GM19438 (cell line): ENCODE measurements around the gene POU3F1.

Source experiments
- ATAC-seq: cut with Tn5 transposase; IDR thresholded peaks from one replicate; pipeline ENCODE4 v1.9.1; 2021; ENCODE audit warnings: low read depth; ENCODE audit not compliant: unreplicated experiment

Gene POU3F1

DNA sequence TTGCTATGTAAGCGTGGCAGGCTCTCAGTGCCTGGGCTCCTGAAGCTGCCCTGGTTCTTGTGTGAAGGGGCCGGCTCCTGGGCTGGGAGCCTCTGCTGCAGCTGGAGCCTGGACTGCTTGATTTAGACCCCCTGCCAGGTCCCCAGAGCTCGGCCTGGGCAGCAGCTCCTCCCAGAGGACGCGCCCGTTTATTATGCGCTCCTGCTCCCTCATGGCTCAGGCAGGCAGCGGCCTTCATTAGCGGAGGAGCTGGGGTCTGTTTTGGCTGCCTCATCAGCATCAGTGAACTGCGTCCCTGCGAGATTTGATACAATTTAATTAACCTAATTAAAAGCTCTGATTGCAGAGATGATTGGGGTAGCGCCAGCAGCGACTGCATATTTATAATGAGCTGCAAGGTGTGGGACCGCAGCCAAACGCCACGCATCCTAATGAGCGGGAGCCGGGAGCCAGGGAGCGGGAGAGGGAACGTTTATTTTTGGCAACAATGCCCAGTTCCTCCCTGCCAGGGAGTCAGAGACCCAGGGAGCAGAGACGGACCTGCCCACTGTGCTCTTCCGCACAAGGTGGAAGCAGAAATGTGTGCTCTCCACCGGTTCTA, 17.4 kb downstream of the POU3F1 start:
- ATAC-seq = no peak

DNA sequence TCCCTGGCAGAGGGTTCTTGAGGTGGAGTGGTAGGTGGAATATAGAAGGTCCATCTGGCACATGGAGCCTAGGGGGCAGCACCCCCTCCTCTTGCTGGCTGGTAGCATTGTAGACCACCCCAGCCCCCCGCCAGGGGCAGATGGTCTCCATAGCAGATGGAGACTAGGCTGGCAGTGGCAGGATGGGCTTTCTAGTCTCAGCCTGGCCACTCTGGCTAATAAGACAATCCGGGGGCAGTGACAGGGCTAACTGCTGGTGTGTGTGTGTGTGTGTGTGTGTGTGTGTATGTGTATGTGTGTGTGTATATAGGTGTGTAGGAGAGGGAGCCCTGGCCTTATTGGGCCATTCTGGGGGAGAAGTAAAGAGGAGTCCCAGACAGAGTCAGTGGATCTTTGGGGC, 17.9 kb downstream of the POU3F1 start:
- no peak for ATAC-seq

DNA sequence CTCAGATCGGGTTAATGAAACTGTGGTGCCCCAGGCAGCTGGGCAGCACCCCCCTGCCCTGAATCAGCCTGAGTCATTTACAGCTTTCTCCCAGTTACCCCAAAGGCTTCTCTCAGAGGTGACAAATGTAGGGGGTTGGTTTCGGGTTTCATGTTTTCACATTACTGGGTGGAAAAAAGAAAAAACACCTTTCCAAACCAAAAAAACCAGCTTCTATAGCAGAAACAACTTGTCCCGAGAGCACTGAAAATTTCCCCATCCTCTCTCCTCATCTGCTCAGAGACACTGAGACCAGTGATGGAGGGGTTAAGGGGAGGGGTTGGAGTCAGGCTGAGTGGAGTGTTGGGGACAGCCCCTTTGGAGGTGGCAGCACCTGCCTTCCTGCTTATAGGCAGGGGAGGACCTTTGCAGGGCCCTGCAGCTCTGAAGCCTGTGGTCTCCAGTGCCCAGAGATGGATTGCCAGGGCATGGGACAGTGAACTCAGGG, 18.4 kb downstream of the POU3F1 start:
- peak; percentile 59 for ATAC-seq

DNA sequence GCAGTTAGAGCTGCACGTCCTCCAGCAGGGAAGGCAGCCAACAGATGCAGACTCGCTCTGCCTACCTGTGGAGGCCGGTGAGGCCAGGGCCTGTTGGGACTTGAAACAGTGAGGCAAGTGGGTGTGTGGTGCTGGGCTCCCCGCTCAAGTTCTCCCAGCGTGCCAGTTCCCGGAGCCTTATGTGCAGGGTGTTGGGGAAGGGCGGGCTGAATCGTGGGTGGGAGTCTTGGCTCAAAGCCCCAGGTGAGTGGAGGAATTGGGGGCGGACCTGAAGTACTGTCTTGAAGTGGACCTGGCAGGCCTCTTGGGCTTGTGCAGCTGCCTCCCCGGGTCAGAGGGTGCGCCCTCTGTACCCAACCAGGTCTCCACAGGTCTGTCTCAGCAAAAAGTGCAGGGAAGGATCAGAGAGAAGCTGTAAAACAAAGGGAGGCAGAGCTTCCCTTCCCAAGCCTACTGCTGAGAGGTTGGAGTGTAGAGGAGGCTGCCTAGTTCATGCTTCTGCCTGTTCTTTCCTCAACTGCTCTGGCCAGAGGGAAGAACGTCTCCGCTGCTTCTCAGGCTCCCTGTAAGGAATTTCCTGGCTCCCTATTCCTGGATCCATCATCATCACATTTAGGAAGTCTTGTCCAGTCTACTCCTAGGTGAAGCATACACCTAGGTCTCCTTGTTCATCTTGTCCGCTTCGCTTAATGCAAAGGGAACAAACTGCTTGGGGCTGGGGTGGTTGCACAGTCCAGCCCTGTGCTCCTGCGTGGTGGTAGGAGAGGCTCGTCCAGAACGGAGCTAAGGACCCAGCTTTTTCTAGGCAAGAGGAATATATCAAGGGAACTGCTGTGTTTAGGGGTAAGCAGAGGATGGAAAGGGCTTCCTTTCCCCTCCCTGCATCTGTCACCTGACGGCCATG, 19.1 kb downstream of the POU3F1 start:
- ATAC-seq = no peak

DNA sequence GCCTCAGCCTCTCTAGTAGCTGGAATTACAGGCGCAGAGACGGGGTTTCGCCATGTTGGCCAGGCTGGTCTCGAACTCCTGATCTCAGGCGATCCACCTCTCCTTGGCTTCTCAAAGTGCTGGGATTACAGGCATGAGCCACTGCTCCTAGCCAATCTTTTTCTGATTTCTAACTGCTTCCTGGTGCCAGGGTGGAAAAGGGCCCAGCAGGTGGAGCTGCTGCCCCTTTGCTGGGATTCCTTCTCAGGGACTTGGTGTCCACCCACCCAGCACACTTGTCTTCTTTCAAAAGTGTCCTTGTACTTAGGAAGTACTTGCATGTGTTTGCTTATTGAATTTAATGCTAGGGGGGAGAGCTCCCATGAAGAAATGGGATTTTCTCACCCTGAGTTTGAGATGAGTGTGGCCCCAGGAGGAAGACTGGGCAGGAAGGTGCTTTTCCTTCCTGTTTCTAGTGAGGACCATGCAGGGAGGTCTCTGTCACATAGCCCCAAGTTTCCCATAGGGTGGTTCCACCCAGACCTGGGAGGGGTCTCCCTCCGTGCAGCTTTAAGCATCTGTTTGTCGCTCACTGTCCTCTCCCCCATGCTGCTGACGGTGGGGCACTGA, 19.9 kb downstream of the POU3F1 start:
- no peak for ATAC-seq

DNA sequence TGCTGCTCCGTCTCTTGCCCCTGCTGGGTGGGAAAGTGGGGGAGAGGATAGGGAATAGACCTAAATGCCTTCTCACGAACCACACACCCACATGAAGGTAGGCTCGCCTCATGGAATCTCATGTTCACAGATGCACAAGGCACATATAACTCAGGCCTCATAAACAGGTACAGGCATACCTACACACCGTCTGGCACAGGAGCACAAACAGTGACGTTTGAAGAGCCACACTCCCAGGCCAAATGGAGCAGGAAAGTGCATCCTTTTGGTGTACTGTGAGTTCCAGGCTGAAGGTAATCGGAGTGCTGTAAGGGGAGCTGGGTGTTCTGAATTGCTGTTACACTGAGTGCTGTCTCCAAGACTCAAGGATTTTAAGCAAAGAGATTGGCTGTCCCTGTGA, 20.9 kb downstream of the POU3F1 start:
- ATAC-seq = no peak

DNA sequence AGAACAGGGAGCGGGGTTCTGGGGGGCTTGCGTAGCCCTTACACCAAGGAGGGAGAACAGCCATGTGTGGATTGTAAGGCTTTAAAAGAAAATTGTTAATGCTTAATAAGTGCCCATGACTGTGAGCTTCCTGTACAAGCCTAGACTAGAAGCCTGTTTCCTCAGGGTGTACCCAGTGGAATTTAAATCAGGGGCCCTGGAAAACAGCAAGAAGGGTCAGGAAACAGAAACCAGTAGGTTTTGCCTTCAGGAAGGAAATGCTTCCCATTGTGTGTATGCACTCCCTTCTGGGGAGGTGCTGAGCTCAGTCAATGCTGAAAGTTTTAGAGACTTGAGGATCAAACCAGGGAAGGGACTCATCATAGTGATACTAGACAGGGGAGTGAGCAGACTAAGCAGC, 21.4 kb downstream of the POU3F1 start:
- ATAC-seq = no peak

DNA sequence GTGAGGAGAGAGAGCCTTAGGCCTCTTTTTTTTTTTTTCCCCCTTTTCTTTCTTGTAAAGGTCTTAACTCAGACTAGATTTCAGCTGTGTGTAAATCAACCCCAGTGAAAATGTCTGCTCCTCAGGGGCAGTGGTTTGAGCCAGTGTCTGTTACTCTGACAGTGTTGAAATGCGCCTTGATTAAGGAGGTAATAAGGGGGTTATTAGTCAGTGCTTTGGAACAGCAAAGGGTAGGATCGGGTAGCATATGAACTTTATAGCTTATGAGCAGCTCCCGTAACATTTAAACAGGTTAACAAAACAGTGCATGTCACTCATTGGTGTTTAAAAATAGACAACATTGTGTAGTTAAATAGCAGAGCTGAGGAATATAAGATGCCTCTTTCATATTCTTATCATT, 23.8 kb downstream of the POU3F1 start:
- no peak for ATAC-seq

DNA sequence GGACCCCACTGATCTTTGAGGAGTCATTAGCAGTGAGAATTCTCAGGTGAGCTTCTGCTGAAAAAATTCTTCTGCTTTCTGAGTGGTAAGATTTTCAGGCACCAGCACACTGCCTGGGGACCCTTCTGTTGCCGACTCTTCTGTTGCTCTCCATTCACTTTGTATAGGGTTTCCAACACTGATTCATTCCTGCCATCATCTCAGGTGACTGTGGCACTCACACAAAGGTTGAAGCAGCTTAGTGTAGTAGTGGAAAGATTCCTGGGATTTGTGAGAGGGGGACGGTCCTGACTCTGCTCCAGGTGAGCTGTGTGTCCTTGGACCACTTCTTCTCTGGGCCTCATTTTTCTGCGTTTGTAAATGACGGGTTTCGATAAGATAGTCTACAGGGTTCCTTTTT, 24.6 kb downstream of the POU3F1 start:
- ATAC-seq = no peak

DNA sequence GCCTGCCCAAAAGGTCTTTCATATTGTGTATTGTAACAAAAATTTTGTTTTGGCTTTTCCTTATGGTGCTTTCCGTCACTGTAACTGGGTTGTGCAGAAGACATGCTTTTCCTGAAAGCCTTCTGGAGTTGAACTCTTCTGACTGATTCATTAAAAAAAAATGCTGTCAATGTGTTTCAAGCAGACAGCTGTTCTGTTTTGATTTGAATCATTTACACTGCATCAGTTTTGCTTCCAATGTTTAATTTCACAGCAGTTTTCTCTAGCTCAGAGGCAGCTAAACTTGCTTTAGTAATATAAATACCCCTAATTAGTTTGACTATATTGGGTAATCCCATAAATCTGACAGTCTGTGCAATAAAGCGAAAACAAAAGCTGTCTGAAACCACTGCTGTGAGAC, 26.2 kb downstream of the POU3F1 start:
- no peak for ATAC-seq

DNA sequence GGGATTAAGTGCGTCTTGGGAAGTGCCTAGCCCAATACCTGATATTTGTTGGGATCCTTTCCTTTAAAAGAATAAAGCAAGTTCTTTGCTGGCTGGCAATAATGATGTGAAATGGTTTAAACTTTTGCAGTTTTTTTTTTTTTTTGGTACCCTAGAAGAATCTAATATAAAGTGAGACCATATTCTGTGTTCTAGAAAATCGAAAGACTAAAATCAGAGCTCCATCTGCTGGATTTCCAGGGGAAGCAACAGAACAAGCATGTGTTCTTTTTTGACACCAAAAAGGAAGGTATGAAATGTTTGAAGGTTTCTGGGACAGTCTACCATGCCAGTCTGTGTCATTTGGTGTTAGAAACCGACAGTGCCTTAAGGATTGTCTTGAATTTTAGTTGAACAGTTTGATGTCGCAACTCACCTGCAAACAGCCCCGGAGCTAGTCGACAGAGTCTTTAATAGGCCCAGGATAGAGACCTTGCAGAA, 27.7 kb downstream of the POU3F1 start:
- ATAC-seq = no peak

DNA sequence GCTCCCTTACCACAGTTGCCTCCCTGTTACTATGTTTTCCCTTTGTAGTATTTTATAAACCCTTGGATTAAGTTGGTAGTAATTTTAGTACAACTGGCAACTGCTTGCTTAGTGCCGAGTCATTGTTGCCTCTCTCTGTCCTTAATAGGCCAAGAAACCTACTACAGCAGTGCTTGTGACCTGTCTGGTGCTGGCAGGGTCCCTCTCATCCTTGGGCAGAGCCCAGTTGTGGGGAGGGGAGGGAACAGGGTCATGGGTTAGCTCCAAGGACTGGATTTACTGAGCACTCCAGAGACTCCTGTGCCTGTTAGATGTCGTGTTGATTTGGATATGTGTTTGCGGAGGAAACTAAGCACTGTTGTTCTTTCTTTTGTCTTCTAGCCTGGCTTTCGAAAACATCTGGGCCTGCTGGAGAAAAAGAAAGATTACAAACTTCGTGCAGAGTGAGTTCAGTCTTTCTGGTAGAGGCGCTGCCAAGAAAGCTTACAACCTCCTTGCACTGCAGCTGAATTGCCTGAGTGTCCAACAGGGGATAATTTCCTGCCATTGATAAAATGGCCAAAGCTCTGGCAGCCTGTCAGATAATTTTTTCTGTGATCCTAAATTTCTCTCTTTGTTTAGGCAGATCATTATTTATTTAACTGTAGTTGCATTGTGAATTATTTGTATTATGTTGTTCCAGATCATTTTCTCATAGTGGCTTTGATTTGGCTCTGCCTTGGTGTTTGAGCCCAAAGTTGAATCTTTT, 30.4 kb downstream of the POU3F1 start:
- ATAC-seq = no peak

DNA sequence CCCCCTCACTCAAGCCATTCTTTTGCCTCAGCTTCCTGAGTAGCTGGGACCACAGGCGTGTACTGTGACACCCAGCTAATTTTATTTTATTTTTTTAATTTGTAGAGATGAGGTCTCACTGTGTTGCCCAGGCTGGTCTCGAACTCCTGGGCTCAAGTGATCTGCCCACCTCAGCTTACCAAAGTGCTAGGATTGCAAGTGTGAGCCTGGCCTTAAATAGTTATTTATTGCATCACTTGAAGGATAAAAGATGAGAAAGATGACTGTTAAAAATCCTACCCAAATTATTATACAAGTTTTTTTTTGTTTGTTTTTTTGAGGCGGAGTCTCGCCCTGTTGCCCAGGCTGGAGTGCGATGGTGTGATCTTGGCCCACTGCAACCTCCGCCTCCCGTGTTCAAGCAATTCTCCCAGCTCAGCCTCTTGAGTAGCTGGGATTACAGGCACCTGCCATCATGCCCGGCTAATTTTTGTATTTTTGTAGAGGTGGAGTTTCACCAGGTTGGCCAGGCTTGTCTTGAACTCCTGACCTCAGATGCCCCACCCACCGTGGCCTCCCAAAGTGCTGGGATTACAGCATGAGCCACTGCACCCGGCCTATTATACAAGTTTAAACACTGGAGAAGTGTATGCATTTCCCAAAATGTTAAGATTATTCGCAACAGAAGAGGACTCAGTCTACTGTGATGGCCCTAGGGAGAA, 31.7 kb downstream of the POU3F1 start:
- ATAC-seq = no peak

DNA sequence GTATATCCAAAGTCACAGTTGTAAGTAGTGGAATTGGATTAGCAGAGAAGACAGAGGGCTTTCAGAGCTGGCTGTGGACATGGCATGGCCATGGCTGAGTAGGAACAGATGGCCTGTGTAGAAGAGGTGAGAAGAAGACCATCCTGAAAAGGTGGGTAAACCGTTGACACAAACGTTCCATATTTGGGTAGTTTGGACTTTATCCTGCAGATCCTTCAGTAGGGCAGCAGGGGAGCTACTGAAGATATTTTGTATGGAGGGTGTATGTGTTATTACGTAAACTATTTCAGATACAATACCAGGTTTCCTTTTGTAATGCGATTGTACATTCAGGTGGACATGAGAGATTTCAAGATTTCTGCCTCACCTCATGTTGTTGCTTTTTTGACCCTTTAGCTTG, 32.4 kb downstream of the POU3F1 start:
- no peak for ATAC-seq

DNA sequence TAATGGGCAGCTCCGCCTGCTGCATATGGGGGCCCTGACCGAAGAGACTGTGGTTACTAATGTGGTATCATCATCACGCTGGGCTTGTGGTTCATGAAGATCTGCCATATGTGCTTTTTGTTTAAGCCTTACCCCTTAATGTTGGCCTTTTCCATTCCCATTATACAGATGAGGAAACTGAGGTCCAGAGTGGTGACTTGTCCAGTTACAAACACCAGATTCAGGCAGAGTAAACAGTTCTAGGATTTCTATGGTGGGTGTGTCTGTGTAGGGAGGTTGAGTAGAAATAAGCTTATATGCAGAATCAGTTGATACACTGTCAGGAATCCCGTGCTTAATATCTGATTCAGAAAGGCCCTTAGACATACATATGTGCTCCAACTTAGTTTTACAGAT, 33.4 kb downstream of the POU3F1 start:
- no peak for ATAC-seq

DNA sequence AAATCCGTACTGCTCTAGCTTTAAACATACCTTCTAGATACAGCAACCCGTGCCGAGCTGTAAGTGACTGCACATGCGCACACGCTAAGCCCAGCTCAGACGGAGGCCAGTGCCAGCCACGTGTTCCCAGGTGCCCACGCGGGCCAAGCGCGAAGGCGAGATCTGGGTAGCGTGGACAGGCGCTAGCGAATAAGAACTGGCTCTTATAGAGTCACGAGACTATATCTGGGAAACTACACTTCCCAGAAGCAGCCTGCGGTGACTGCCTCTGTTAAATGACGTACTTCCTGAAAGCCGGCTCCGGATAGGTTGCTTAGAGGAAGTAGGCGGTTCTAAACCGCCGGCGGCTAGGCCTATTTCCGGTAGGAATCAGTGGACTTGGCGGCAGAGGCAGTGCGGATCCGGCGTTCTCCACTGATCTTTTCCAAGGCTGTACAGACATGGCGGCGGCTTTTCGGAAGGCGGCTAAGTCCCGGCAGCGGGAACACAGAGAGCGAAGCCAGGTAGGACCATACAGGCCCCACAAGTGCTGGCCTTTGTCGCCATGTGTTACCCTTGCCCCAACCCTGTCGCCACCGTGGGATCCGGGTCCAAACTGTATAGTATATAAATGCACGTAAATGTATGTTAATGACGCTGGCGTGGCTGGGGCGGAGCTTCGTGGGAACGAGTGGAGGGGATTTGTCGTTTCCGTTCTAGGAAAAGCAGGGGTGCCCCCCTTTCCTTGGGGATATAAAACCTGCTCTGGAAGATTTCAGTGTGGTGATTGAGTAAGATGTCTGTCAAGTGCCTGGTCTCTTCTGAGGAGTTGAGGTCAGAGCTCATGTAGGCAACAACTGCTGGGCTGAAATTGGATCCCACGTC, 34.0 kb downstream of the POU3F1 start, which contains the start of gene UTP11:
Gene UTP11, plus strand, starts transcription at position 372 of the 864 bp plus-strand sequence. Its CDS starts 69 bp downstream, at position 441.
- peak; percentile 92 for ATAC-seq

DNA sequence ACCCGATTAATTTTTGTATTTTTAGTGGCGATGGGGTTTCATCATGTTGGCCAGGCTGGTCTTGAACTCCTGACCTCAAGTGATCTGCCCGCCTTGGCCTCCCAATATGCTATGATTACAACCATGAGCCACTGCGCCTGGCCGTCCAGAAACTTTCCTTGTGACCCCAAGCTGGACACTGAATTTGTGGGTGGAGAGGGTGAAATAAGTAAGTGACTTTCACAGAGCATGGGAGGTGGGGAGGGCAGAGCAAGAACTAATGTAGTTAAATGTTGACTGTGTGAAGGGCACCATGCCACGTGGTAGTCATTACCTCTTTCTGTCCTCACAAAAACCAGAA, 36.8 kb downstream of the POU3F1 start:
- ATAC-seq = no peak

DNA sequence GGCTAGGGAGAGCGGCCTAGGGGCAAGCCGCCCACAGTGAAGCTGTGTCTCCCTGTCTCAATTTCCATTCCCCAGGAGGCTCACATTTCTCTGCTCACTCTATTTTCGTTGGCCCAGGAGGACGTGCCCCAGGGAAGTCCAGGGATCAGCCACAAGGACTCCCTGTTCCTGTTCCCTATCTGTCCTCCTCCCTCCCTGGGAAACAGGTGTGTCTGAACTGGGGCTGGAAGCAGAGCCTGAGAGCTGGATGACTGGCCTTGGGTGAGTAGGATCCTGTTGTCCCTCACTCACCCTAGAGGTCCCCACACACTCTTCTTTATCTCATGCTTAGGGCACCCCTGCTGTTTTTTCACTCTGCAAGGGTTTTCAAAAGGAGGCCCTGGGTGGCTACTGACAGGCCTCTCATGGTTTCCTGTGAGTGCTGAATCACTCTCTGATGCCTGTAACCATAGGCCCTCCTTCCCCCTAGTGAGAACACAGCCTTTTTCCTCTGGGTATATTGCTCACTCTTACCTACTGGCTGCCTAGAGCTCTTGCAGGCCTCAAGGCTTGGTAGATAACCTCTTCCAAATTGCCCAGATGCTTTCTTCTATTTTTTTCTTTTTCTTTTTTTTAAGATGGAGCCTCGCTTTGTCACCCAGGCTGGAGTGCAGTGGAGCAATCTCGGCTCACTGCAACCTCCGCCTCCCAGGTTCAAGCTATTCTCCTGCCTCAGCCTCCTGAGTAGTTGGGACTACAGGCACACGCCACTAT, 37.3 kb downstream of the POU3F1 start:
- no peak for ATAC-seq
